IMR-90 (cell line): ENCODE measurements around the gene LDLRAD4. TPM values are rescaled to one million over a fixed set of nuclear protein-coding genes. Genes with fewer than 3 reads are reported as not detected.

ENCODE experiments used
- ATAC-seq: fragments of 200-7000 bp; cut with Tn5 transposase; 2 replicates; pipeline ENCODE4 v1.9.1; 2020; ENCODE audit warnings: low read depth, mild to moderate bottlenecking, moderate library complexity
- BruUV-seq: library from RNA; stranded (reverse); fragments of 400-500 nt; replicated peaks from 2 replicates; lab custom pipeline; 2021; lab: Mats Ljungman, UMichigan
- CTCF ChIA-PET: fragments of 300-600 bp; formaldehyde crosslinking; extraction: SDS; loops from one replicate; lab custom pipeline; 2021; ENCODE audit warnings: antibody characterized with exemption; lab: Yijun Ruan, JAX
- POLR2A ChIA-PET: fragments of 300-600 bp; sonication (Branson Sonifier 250); formaldehyde crosslinking; loops from one replicate; lab custom pipeline; 2022; ENCODE audit warnings: antibody characterized with exemption; ENCODE audit not compliant: unreplicated experiment; lab: Charles Lee
- DNase-seq: peaks from one replicate; pipeline ENCODE4 v3.0.0; 2013
- H2AFZ ChIP-seq: replicated peaks from 2 replicates; pipeline ENCODE3; 2013; ENCODE audit warnings: low read length, mild to moderate bottlenecking; ENCODE audit not compliant: poor library complexity
- H2AK5ac ChIP-seq: 2 replicates; pipeline ENCODE4 v1.6.1; 2013; ENCODE audit warnings: low read depth, low read length, inconsistent platforms
- H2AK9ac ChIP-seq: replicated peaks from 2 replicates; pipeline ENCODE3; 2013; ENCODE audit warnings: mild to moderate bottlenecking, low read depth, low read length, moderate library complexity; ENCODE audit not compliant: poor library complexity
- H2BK120ac ChIP-seq: 2 replicates; pipeline ENCODE4 v1.6.1; 2013; ENCODE audit warnings: low read depth, low read length, inconsistent platforms
- H2BK15ac ChIP-seq: 3 replicates; pipeline ENCODE4 v1.6.1; 2013; ENCODE audit warnings: low read depth, low read length, inconsistent platforms
- H2BK20ac ChIP-seq: 2 replicates; pipeline ENCODE4 v1.6.1; 2013; ENCODE audit warnings: low read depth, mild to moderate bottlenecking, inconsistent platforms, low read length, moderate library complexity
- H2BK5ac ChIP-seq: 2 replicates; pipeline ENCODE4 v1.6.1; 2013; ENCODE audit warnings: mild to moderate bottlenecking, low read depth, low read length, inconsistent platforms; ENCODE audit not compliant: poor library complexity, severe bottlenecking
- H3K14ac ChIP-seq: replicated peaks from 2 replicates; pipeline ENCODE4 v1.6.1; 2013; ENCODE audit warnings: low read depth, low read length, inconsistent platforms
- H3K18ac ChIP-seq: 2 replicates; pipeline ENCODE4 v1.6.1; 2013; ENCODE audit warnings: low read depth, low read length, control low read depth
- H3K23ac ChIP-seq: 2 replicates; pipeline ENCODE4 v1.6.1; 2013; ENCODE audit warnings: low read depth, low read length, inconsistent platforms
- H3K27ac ChIP-seq: 2 replicates; pipeline ENCODE4 v1.5.1; 2013; ENCODE audit warnings: mild to moderate bottlenecking, control low read depth, low read length; ENCODE audit not compliant: insufficient read depth
- H3K27me3 ChIP-seq: 2 replicates; pipeline ENCODE4 v1.6.1; 2013; ENCODE audit warnings: low read length; ENCODE audit not compliant: control insufficient read depth, insufficient read depth
- H3K36me3 ChIP-seq: 2 replicates; pipeline ENCODE4 v1.6.1; 2013; ENCODE audit warnings: low read length, mixed read lengths; ENCODE audit not compliant: control insufficient read depth, insufficient read depth
- H3K4ac ChIP-seq: 2 replicates; pipeline ENCODE4 v1.6.1; 2013; ENCODE audit warnings: low read depth, low read length, inconsistent platforms
- H3K4me1 ChIP-seq: 2 replicates; pipeline ENCODE4 v1.6.1; 2013; ENCODE audit warnings: low read length, mixed read lengths; ENCODE audit not compliant: control insufficient read depth, insufficient read depth
- H3K4me2 ChIP-seq: 2 replicates; pipeline ENCODE4 v1.6.1; 2013; ENCODE audit warnings: low read depth, mild to moderate bottlenecking, control low read depth, low read length, moderate library complexity
- H3K4me3 ChIP-seq: 2 replicates; pipeline ENCODE4 v1.5.1; 2013; ENCODE audit warnings: low read depth, mild to moderate bottlenecking, control low read depth, low read length, moderate library complexity; ENCODE audit not compliant: insufficient read depth
- H3K56ac ChIP-seq: 2 replicates; pipeline ENCODE4 v1.6.1; 2013; ENCODE audit warnings: low read length, inconsistent platforms; ENCODE audit not compliant: insufficient read depth; ENCODE audit errors: extremely low read depth
- H3K79me1 ChIP-seq, 2 experiments: 2 replicates each; pipeline ENCODE4 v1.6.1; 2013; ENCODE audit warnings: low read length in 2 of 2, inconsistent platforms in 1 of 2, low read depth in 1 of 2
- H3K9ac ChIP-seq: 2 replicates; pipeline ENCODE4 v1.6.1; 2013; ENCODE audit warnings: low read depth, low read length, control low read depth
- H3K9me1 ChIP-seq: 2 replicates; pipeline ENCODE4 v1.6.1; 2013; ENCODE audit warnings: low read length, inconsistent platforms; ENCODE audit not compliant: insufficient read depth
- H3K9me3 ChIP-seq: 2 replicates; pipeline ENCODE4 v1.6.1; 2013; ENCODE audit warnings: low read length; ENCODE audit not compliant: control insufficient read depth, insufficient read depth
- H4K20me1 ChIP-seq: 2 replicates; pipeline ENCODE4 v1.6.1; 2013; ENCODE audit warnings: low read length, inconsistent platforms; ENCODE audit not compliant: insufficient read depth
- H4K5ac ChIP-seq: 2 replicates; pipeline ENCODE4 v1.6.1; 2013; ENCODE audit warnings: mild to moderate bottlenecking, low read depth, low read length, control low read depth
- H4K8ac ChIP-seq, 2 experiments: 2 replicates each; pipeline ENCODE4 v1.6.1; 2013; ENCODE audit warnings: low read depth in 2 of 2, low read length in 2 of 2, control low read depth in 1 of 2, inconsistent platforms in 1 of 2
- H4K91ac ChIP-seq: 2 replicates; pipeline ENCODE4 v1.6.1; 2013; ENCODE audit warnings: low read depth, low read length, inconsistent platforms; ENCODE audit not compliant: insufficient read depth
- BHLHE40 ChIP-seq: fragments of 150-350 bp; IDR thresholded peaks from 2 replicates; pipeline ENCODE4 v1.6.1; 2016; ENCODE audit warnings: mild to moderate bottlenecking, low read depth, low read length
- CEBPB ChIP-seq: IDR thresholded peaks from 2 replicates; pipeline ENCODE4 v1.6.1; 2012; ENCODE audit warnings: low read depth, low read length, improper control_type of control experiment
- CHD1 ChIP-seq: IDR thresholded peaks from 2 replicates; pipeline ENCODE4 v1.6.1; 2012; ENCODE audit warnings: low read depth, low read length, improper control_type of control experiment
- CTCF ChIP-seq: conservative IDR thresholded peaks from 2 replicates; pipeline ENCODE4 v1.5.1; 2012; ENCODE audit warnings: mild to moderate bottlenecking, low read depth, low read length, improper control_type of control experiment
- ELK1 ChIP-seq: fragments of 150-350 bp; IDR thresholded peaks from 2 replicates; pipeline ENCODE4 v1.6.1; 2016; ENCODE audit warnings: low read depth, mild to moderate bottlenecking, low read length, moderate library complexity, borderline replicate concordance
- MAZ ChIP-seq: IDR thresholded peaks from 2 replicates; pipeline ENCODE4 v1.6.1; 2012; ENCODE audit warnings: low read depth, mild to moderate bottlenecking, low read length, improper control_type of control experiment, moderate library complexity, borderline replicate concordance
- MXI1 ChIP-seq: IDR thresholded peaks from 2 replicates; pipeline ENCODE4 v1.6.1; 2012; ENCODE audit warnings: low read depth, mild to moderate bottlenecking, low read length, moderate library complexity, borderline replicate concordance
- NFE2L2 ChIP-seq: fragments of 150-350 bp; IDR thresholded peaks from 2 replicates; pipeline ENCODE4 v1.6.1; 2016; ENCODE audit warnings: low read depth, mild to moderate bottlenecking, low read length
- POLR2A ChIP-seq: IDR thresholded peaks from 2 replicates; pipeline ENCODE4 v1.6.1; 2012; ENCODE audit warnings: mild to moderate bottlenecking, low read depth, low read length
- RAD21 ChIP-seq: IDR thresholded peaks from 2 replicates; pipeline ENCODE4 v1.6.1; 2012; ENCODE audit warnings: low read length, improper control_type of control experiment
- RCOR1 ChIP-seq: IDR thresholded peaks from 2 replicates; pipeline ENCODE4 v1.6.1; 2012; ENCODE audit warnings: mild to moderate bottlenecking, low read length, improper control_type of control experiment; ENCODE audit not compliant: insufficient replicate concordance
- RFX5 ChIP-seq: IDR thresholded peaks from 2 replicates; pipeline ENCODE4 v1.8.0; 2012; ENCODE audit warnings: low read depth, mild to moderate bottlenecking, low read length, moderate library complexity
- WGBS, 2 experiments: methylation state at CpG; one replicate each; pipeline versions ENCODE4 v1.1.5 to v1.1.7; 2013; ENCODE audit warnings: missing lambda C conversion rate in 2 of 2; ENCODE audit not compliant: insufficient read length in 1 of 2; ENCODE audit errors: extremely low coverage in 2 of 2; 5-methylcytosine and 5-hydroxymethylcytosine counted together
- dilution Hi-C: fragments of 300-500 bp; cut with HindIII; formaldehyde crosslinking; loops from one replicate; pipeline ENCODE4 v1.14.3; 2018; ENCODE audit warnings: low sequenced_read_pairs; ENCODE audit not compliant: unreplicated experiment
- in situ Hi-C: fragments of 300-500 bp; cut with MboI; formaldehyde crosslinking; loops from 3 replicates; pipeline ENCODE4 v1.14.3; 2019; ENCODE audit warnings: low sequenced_read_pairs, inconsistent platforms, mixed read lengths
- intact Hi-C: fragments of 100-400 bp; cut with micrococcal nuclease; formaldehyde crosslinking; loops from 2 replicates; pipeline ENCODE4 v1.10.0; 2022
- polyA plus RNA-seq, 3 experiments: library from polyadenylated mRNA; depleted of rRNA; stranded (reverse); fragments of >200 nt; gene quantifications; 2 replicates each; pipeline ENCODE4 v1.2.3, GENCODE V29; 2012; ENCODE audit warnings: low replicate concordance in 1 of 3
- total RNA-seq: library from RNA; depleted of rRNA; stranded (reverse); fragments of >200 nt; gene quantifications from 2 replicates; pipeline ENCODE4 v1.2.3, GENCODE V29; 2012

Gene LDLRAD4
- total and polyA plus RNA-seq, 2 of the 4 experiments (the other 2 are of a cell fraction) = not detected

- Histone ChIP-seq H3K56ac (no peak overlapping the region), H2BK20ac (no peak overlapping the region), H3K36me3 (no peaks in the 10 kb centered on the region), H3K9ac (no peak overlapping the region), H4K5ac (no peak overlapping the region), H2AK9ac (no peak overlapping the region), H3K4me3 (no peak overlapping the region), H2AFZ (no peak overlapping the region), H3K9me3 (no peaks in the 10 kb centered on the region), H3K18ac (no peak overlapping the region), H3K23ac (no peak overlapping the region), H3K4me2 (no peak overlapping the region), H2BK120ac (no peak overlapping the region), H2BK15ac (no peak overlapping the region), H3K14ac (no peak overlapping the region), H2BK5ac (no peak overlapping the region), H2AK5ac (no peak overlapping the region), H3K27me3 (peaks cover 2% of the 10 kb centered on the region), H4K20me1 (no peaks in the 10 kb centered on the region), H3K79me1 (no peaks in the 10 kb centered on the region), H3K4me1 (no peaks in the 10 kb centered on the region), H3K4ac (no peak overlapping the region), H3K9me1 (no peaks in the 10 kb centered on the region), H4K8ac (no peak overlapping the region), H4K91ac (no peak overlapping the region), H3K27ac (no peak overlapping the region)
- dilution Hi-C loops (no loop called here), in situ Hi-C loops (no loop called here), intact Hi-C loops (no loop called here)
- WGBS, 2 experiments = 0% methylated on average over 2 of the region's 4 CpGs; no CpG with 5 or more reads in 1 of the 2 experiments
- ATAC-seq (no peak), DNase-seq (no peak)
- TF ChIP-seq BHLHE40 (no peak), MXI1 (no peak), RFX5 (no peak), CEBPB (no peak), ELK1 (no peak), RCOR1 (no peak), RAD21 (no peak), MAZ (no peak), NFE2L2 (no peak), CTCF (no peak), POLR2A (no peak), CHD1 (no peak)
- POLR2A ChIA-PET = no interaction called here
- no TSS peak for BruUV-seq
- CTCF ChIA-PET = no interaction called here
These were observed 294.5 kb downstream of the LDLRAD4 start for GRCh38 chr18:13513021-13513420.
